Upper lobe of right lung (tissue), 1 donor: ENCODE data around the gene LOXHD1. TPM values are rescaled to one million over a fixed set of nuclear protein-coding genes. Genes with fewer than 3 reads are reported as not detected.

Experiments
- ATAC-seq: fragments of 200-7000 bp; cut with Tn5 transposase; one replicate; pipeline ENCODE4 v1.9.1; 2020; ENCODE audit warnings: mild to moderate bottlenecking, moderate library complexity
- DNase-seq: peaks from one replicate; pipeline ENCODE4 v3.0.0-alpha.2; 2020
- H3K27ac ChIP-seq: fragments of 200-600 bp; one replicate; pipeline ENCODE4 v1.8.0; 2022
- H3K27me3 ChIP-seq: fragments of 200-600 bp; one replicate; pipeline ENCODE4 v1.8.0; 2022; ENCODE audit warnings: mild to moderate bottlenecking
- H3K36me3 ChIP-seq: fragments of 200-600 bp; one replicate; pipeline ENCODE4 v1.8.0; 2022
- H3K4me1 ChIP-seq: fragments of 200-600 bp; one replicate; pipeline ENCODE4 v1.8.0; 2022
- H3K4me3 ChIP-seq: fragments of 200-600 bp; one replicate; pipeline ENCODE4 v1.8.0; 2022; ENCODE audit warnings: mild to moderate bottlenecking
- H3K9me3 ChIP-seq: fragments of 200-600 bp; one replicate; pipeline ENCODE4 v1.8.0; 2022
- intact Hi-C: fragments of 100-400 bp; cut with DNase I; formaldehyde crosslinking; loops from one replicate; pipeline ENCODE4 v1.11.0; 2022
- total RNA-seq: library from RNA; stranded (reverse); fragmentation: NEBNext Ultra II Directional; extraction: Animal tissue kit (Norgen Biotek cat#: 25700); gene quantifications from one replicate; pipeline ENCODE4 v1.2.1, GENCODE V29; 2021
- TF ChIP-seq, protein P1 (sequence below): fragments of 200-600 bp; IDR thresholded peaks from one replicate; pipeline ENCODE4 v1.8.0; 2022; ENCODE audit warnings: antibody characterized with exemption
- donor health status: DM: no; HTN: yes; CAD: no; lungs with severe emphysema.

Gene LOXHD1
- total RNA-seq, 1 donor from 2014 or later: 2.7 TPM

DNA sequence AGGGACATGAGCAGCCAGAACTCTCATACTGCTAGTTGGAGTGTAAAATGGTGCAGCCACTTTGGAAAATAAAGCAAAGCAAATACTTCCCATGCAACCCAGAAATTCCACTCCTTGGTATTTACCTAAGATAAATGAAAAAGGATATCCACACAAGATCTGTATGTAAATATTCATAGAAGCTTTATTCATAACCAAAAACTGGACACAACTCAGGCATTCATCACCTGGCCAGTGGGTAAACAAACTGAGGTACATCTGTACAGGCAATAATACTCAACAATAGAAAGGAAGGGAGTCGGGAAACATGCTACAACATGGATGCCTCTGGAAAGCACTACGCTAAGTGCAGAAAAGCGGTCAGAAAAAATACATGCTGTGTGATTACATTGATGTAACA, 2.5 kb upstream of the LOXHD1 start:
- no peak for DNase-seq
- H3K4me1 ChIP-seq: no peaks in the 10 kb centered on the region
- TF ChIP-seq, protein P1, sequence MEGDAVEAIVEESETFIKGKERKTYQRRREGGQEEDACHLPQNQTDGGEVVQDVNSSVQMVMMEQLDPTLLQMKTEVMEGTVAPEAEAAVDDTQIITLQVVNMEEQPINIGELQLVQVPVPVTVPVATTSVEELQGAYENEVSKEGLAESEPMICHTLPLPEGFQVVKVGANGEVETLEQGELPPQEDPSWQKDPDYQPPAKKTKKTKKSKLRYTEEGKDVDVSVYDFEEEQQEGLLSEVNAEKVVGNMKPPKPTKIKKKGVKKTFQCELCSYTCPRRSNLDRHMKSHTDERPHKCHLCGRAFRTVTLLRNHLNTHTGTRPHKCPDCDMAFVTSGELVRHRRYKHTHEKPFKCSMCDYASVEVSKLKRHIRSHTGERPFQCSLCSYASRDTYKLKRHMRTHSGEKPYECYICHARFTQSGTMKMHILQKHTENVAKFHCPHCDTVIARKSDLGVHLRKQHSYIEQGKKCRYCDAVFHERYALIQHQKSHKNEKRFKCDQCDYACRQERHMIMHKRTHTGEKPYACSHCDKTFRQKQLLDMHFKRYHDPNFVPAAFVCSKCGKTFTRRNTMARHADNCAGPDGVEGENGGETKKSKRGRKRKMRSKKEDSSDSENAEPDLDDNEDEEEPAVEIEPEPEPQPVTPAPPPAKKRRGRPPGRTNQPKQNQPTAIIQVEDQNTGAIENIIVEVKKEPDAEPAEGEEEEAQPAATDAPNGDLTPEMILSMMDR: no peak
- H3K27me3 ChIP-seq: no peaks in the 10 kb centered on the region
- H3K4me3 ChIP-seq: no peak overlapping the region
- intact Hi-C loops: loop anchor here (10.0 kb wide), 2 partner anchors 485 to 515 kb away; a partner anchor contains a TSS
- no peaks in the 10 kb centered on the region for H3K36me3 ChIP-seq
- H3K9me3 ChIP-seq: no peaks in the 10 kb centered on the region
- no peak for ATAC-seq
- H3K27ac ChIP-seq: no peak overlapping the region

DNA sequence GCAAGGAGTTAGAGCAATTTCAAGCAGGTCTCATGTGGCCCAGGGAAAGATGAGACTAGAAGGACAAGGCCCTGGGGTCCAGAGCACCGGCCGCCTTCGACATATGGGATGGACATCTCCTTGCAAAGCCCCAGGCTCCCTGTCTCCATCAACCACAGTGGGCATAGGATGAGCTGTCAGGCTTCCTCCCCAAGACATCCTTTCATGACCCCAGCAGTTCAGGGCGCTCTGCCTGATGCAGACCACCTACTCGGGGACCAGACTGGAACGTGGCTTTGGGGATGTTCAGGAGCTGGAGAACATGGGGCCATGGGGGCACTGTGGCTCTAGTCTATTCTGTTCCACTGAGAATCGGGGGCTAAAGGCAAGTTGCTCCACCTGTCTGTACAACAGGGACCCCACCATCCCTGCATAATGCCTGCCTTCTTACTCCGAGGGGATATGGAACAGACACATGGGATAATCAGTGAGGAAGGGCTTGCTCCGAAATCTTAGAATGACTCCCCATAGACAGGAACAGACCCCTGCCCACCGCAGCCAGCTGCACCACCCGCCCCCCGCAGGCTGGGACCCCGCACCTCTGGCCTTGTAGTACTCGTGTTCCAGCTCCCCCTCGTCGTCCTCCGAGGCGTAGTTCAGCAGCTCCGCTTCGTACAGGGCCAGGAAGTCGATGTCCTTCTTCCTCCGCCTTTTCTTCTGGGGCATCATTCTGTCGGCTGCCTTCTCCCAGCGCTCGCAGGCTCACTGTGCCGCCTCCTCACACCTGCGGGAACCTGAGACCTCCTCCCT, 500 bp downstream of the LOXHD1 start:
- H3K27ac ChIP-seq: no peak overlapping the region

DNA sequence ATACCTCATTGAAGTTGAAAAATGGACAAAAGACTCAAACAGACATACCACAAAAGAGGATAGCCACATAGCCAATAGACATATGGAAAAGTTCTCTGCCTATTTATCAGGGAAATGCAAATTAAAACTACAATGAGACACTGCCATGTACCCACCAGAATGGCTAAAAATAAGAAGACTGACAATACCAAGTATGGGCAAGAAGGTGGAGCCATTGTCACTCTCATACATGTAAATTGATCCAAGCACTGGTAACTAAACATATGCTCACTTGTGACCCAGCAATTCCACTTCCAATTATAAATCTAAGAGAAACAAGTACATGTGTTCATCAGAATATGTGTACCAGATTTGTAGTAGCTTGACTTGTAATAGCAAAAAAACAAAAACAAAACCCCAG, 4.6 kb downstream of the LOXHD1 start:
- Histone ChIP-seq H3K4me3 (no peak overlapping the region), H3K27ac (no peak overlapping the region), H3K27me3 (no peaks in the 10 kb centered on the region), H3K9me3 (no peaks in the 10 kb centered on the region), H3K36me3 (no peaks in the 10 kb centered on the region), H3K4me1 (no peaks in the 10 kb centered on the region)
- DNase-seq (no peak), ATAC-seq (no peak)
- TF ChIP-seq, protein P1: no peak
- intact Hi-C loops: loop anchor here (10.0 kb wide), 2 partner anchors 478 to 508 kb away; a partner anchor contains a TSS

More for the DNA sequence above, 500 bp downstream of the LOXHD1 start:
- no peaks in the 10 kb centered on the region for H3K4me1 ChIP-seq
- H3K9me3 ChIP-seq: no peaks in the 10 kb centered on the region
- ATAC-seq: no peak
- TF ChIP-seq, protein P1: no peak
- intact Hi-C loops: loop anchor here (10.0 kb wide), 2 partner anchors 482 to 512 kb away; a partner anchor contains a TSS
- H3K4me3 ChIP-seq: no peak overlapping the region
- H3K27me3 ChIP-seq: no peaks in the 10 kb centered on the region
- DNase-seq: no peak
- H3K36me3 ChIP-seq: no peaks in the 10 kb centered on the region

GRCh38 chr18:46650681-46651080, 6.3 kb downstream of the LOXHD1 start:
- no peak overlapping the region for H3K4me3 ChIP-seq
- H3K27ac ChIP-seq: no peak overlapping the region
- no peaks in the 10 kb centered on the region for H3K9me3 ChIP-seq
- intact Hi-C loops: loop anchor here (10.0 kb wide), 2 partner anchors 476 to 506 kb away; a partner anchor contains a TSS
- no peaks in the 10 kb centered on the region for H3K27me3 ChIP-seq
- no peaks in the 10 kb centered on the region for H3K4me1 ChIP-seq
- DNase-seq: no peak
- ATAC-seq: no peak
- no peaks in the 10 kb centered on the region for H3K36me3 ChIP-seq
- TF ChIP-seq, protein P1: no peak

DNA sequence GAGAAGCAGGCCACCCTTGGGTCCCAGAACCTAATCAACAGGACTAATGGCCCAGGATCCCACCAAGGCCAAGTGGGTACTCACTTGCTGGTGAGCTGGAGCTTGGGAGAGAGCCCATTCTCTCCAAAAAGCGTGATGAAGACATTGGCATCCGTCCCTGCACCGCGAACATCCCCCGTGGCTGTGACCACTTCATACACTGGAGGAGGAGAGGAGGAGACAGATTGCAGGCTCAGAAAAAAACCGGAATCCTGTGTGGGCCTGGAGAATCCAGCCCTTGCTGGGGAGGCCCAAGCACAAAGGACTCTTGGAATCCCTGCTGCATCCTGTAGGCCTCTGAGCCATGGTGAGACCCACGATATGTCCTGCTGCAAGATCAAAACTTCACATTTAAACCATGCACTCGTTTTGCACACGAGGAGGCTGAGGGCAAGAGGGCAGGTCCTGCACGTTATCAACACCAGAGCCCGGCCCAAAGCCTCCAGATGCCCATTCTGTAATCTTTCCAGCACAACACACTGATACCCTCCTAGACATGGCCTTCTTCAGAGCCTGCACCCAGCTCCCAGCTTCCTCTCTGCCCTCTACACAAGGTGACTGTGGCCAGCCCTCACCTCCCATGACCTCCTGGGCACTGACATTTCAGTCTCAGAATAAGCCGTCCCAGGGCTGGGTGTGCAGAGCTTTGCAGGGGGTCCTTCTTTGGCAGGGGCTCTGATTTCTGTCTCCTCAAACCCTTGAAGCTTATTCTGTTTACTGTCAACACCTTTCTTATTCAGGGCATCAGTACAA, 7.8 kb downstream of the LOXHD1 start:
- H3K4me1 ChIP-seq: no peaks in the 10 kb centered on the region
- DNase-seq (no peak), ATAC-seq (peak; percentile 24)

More for the DNA sequence above, 7.8 kb downstream of the LOXHD1 start:
- no peaks in the 10 kb centered on the region for H3K27me3 ChIP-seq
- H3K27ac ChIP-seq: no peak overlapping the region
- no peaks in the 10 kb centered on the region for H3K9me3 ChIP-seq
- TF ChIP-seq, protein P1: no peak
- intact Hi-C loops: loop anchor here (10.0 kb wide), 1 partner anchor 364 kb away; no protein-coding TSS in a partner anchor
- no peaks in the 10 kb centered on the region for H3K36me3 ChIP-seq
- no peak overlapping the region for H3K4me3 ChIP-seq
